Measurements from ENCODE around the gene NDE1.
"Not testable (repeated sequence)": the region's sequence is repeated elsewhere in the genome, so short reads cannot be mapped to it uniquely, and the experiment has no call there.

The NDE1 gene

DNA sequence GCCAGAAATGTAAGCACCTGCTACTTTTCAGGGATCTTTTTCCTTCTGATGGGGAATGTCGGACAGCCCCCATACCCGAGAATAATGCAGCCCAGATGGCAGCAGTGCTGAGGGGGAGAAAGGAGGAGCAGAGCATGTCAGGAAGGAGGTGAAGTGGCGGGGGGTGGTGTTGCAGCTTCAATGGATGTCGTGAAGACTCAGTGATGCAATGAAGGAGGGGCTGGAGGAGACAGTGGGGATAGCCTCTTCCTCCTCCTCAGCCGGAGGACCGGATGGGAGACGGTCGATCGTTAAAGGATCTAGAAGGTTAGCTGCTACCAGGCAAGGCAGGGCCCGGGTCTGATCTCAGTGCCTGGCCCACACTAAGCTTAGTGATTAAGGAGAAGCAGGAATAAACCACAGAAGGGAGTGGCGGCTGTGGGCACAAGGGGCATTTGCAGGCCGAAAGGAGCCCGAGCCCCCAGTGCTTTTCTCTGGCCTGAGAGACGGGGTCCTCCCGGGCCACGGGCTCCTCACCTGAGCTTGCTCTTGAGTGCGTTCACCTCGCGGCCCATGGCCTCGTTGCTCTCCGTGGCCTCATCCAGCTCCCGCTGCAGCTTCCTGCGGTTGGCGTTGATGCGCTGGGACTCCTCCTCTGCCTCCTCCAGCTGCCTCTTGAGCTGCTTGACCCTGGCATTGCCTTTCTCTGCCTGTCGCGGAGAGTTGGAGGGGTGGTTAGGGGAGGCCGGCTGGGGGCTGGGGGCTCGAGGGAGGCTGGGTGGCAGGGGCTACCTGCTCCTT, 64.5 kb downstream of the NDE1 start:
- DNase-seq (ENCODE audit: insufficient read length) (no peak), FAIRE-seq (no peak)
- no peak for TF ChIP-seq POLR2AphosphoS5 (IDR thresholded peaks at IDR 0.05; ENCODE audit: low read depth, low read length)
- TF ChIP-seq TAF1 (IDR thresholded peaks at IDR 0.05; ENCODE audit: borderline replicate concordance, low read depth, low read length) = no peak
- TF ChIP-seq POLR2A (IDR thresholded peaks at IDR 0.05; ENCODE audit: low read depth, low read length) = no peak

DNA sequence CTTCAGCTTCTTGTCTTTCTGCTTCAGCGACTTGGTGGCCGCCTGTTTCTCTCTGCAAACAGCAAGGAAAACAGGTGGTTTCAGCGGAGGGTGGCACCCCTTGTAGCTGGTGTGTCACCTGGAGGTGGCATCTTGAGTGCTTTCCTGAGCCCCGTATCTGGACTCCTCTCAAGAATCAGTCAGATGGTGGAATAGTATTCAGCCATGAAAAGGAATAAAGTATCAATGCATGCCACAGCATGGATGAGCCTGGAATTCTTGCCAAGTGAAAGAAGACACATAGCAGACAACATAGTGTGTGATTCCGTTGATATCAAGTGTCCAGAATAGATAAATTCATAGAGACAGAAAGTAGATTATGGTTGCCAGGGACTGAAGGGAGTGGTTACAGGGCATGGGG, 65.2 kb downstream of the NDE1 start:
- DNase-seq (ENCODE audit: insufficient read length) (no peak), FAIRE-seq (no peak)
- TF ChIP-seq POLR2A (IDR thresholded peaks at IDR 0.05; ENCODE audit: low read depth, low read length) = no peak
- TF ChIP-seq TAF1 (IDR thresholded peaks at IDR 0.05; ENCODE audit: borderline replicate concordance, low read depth, low read length) = no peak
- TF ChIP-seq POLR2AphosphoS5 (IDR thresholded peaks at IDR 0.05; ENCODE audit: low read depth, low read length) = no peak

DNA sequence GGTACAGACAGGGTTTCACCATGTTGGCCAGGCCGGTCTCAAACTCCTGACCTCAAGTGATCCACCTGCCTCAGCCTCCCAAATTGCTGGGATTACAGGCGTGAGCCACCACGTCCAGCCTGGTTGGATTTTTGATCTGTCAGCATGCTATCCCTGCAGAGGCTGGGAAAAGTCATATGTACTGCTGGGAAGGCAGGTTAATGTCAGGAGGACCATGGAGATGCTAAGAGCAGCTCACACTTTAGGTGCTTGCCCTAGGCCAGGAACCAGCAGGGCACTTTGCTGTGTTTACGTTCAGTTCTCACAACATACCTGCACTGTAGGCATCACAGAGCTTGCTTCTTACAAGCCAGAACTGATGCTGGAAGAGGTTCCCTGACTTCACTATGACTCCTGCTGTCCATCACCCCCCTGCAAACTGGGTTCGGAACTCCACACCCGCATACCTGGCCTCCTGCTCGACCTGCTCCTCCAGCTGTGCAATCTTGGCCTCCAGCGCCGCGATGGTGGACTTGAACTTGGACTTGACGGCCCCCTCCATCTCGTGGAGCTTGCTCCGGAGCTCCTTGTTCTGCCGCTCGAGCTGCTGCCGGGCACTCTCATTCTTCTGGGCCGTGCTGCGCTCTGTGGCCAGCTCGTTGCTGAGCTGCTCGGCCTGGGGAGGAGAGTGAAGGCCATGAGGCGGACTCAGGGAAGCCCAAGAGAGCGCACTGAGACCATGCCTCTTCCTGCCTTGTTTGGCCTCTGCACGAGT, 66.8 kb downstream of the NDE1 start:
- TF ChIP-seq POLR2A (IDR thresholded peaks at IDR 0.05; ENCODE audit: low read depth, low read length) (no peak), POLR2AphosphoS5 (IDR thresholded peaks at IDR 0.05; ENCODE audit: low read depth, low read length) (no peak), TAF1 (IDR thresholded peaks at IDR 0.05; ENCODE audit: borderline replicate concordance, low read depth, low read length) (no peak)
- FAIRE-seq (no peak), DNase-seq (ENCODE audit: insufficient read length) (no peak)

DNA sequence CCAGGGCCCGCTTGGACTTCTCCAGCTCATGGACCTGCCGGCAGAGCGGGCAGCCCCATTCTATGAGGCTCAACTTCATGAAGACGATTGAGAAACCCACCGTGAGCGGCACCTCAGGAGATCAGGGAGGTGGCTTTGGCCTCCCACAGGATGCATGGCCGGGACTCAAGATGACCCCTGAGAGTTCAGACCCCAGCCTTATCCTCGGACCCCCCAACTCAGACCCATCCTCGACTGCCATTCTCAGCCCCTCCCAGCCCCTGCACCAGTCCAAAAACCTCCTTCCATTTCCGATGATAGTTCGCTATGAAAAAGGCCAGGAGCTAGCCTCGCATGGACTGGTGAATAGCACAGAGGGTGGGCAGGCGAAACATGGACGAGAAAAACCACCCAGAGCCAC, 71.0 kb downstream of the NDE1 start:
- no peak for DNase-seq (ENCODE audit: insufficient read length)
- TF ChIP-seq POLR2A (IDR thresholded peaks at IDR 0.05; ENCODE audit: low read depth, low read length) (no peak), TAF1 (IDR thresholded peaks at IDR 0.05; ENCODE audit: borderline replicate concordance, low read depth, low read length) (no peak), POLR2AphosphoS5 (IDR thresholded peaks at IDR 0.05; ENCODE audit: low read depth, low read length) (no peak)
- FAIRE-seq = no peak

DNA sequence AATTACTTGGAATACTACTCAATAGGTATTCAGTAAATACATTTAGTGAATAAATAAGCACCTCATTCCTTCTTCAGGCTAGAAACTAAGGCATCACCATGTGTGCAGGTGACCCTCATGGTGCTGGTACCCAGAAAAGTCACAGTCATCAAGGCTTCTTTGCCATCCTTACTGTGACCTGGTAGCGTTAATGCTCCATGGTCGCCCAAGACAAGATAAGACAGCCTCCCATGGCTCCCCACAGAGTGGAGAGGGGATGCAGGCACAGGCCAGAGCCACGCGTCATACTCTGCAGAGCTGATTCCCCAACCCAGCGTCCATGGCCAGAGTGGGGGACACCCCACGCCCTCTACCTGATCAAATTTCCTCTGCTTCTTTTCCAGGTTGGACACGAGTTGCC, 73.8 kb downstream of the NDE1 start:
- no peak for DNase-seq (ENCODE audit: insufficient read length)

DNA sequence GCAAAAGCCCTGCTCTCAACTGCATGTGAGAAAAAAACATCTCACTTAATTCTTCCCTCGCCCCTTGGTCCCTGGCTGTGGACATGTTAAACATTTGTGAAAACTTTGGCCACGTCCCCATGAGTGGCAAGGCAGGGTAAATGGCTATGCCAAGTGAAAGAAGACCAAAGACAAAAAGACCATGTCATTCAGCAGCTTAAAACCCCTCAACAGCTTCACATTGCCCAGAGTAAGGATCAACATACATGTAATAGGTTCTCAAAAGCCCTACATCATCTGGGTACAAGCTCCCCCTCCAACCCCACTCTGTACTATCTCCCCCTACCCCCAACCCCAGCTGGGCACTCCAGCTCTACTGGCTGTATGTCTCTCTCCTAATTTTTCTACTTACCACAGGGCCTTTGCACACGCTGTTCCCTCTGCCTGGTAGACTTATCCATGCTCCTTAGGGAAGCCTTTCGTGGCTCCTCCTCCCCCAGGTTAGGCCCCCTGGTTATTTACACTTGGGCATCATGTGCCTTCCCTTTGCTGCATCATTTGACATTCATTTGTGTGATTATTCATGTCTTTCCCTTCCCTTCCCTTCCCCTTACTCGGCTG, 75.7 kb downstream of the NDE1 start:
- FAIRE-seq (no peak), DNase-seq (ENCODE audit: insufficient read length) (no peak)
- TF ChIP-seq TAF1 (IDR thresholded peaks at IDR 0.05; ENCODE audit: borderline replicate concordance, low read depth, low read length) (no peak), POLR2A (IDR thresholded peaks at IDR 0.05; ENCODE audit: low read depth, low read length) (no peak)

More for the DNA sequence above, 73.8 kb downstream of the NDE1 start:
- no peak for FAIRE-seq
- no peak for TF ChIP-seq TAF1 (IDR thresholded peaks at IDR 0.05; ENCODE audit: borderline replicate concordance, low read depth, low read length)
- no peak for TF ChIP-seq POLR2A (IDR thresholded peaks at IDR 0.05; ENCODE audit: low read depth, low read length)
- no peak for TF ChIP-seq POLR2AphosphoS5 (IDR thresholded peaks at IDR 0.05; ENCODE audit: low read depth, low read length)

GRCh38 chr16:15726715-15727114, 76.7 kb downstream of the NDE1 start:
- no peak for FAIRE-seq
- DNase-seq (ENCODE audit: insufficient read length) = no peak
- TF ChIP-seq TAF1 (IDR thresholded peaks at IDR 0.05; ENCODE audit: borderline replicate concordance, low read depth, low read length) (no peak), POLR2A (IDR thresholded peaks at IDR 0.05; ENCODE audit: low read depth, low read length) (no peak), POLR2AphosphoS5 (IDR thresholded peaks at IDR 0.05; ENCODE audit: low read depth, low read length) (no peak)

DNA sequence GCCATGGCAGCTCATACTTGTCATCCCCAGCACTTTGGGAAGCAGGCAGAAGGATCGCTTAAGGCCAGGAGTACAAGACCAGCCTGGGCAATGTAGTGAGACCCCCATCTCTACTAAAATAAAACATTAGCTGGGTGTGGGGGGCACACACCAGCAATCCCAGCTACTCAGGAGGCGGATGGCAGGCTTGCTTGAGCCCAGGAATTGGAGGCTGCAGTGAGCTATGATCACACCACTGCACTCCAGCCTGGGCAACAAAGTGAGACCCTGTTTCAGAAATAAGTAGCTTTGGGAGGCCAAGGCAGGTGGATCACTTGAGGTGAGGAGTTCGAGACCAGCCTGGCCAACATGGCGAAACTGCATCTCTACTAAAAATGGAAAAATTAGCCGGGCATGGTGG, 77.7 kb downstream of the NDE1 start:
- DNase-seq (ENCODE audit: insufficient read length); FAIRE-seq: not testable (repeated sequence)

DNA sequence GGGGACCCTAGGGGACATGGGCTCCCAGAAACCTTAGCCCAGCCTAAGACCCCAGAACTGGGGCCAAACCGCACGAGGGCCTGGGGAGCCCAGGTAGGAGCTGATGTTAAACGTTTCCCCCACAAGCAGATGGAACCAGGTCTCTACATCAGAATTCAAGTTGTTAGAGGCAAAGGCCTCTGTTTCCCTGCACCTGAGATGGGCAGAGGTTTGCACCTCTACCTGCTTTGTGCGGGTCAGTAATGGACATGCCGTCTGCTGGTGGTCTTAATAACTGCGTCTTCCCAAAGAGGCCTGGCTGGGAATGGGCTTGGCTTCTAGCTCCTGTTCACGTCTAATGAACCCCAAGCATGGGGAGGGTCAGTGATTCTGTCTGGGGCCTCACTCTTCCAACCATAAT, 79.1 kb downstream of the NDE1 start:
- FAIRE-seq (no peak), DNase-seq (ENCODE audit: insufficient read length) (no peak)
- TF ChIP-seq POLR2AphosphoS5 (IDR thresholded peaks at IDR 0.05; ENCODE audit: low read depth, low read length) = no peak
- TF ChIP-seq TAF1 (IDR thresholded peaks at IDR 0.05; ENCODE audit: borderline replicate concordance, low read depth, low read length) = no peak
- no peak for TF ChIP-seq POLR2A (IDR thresholded peaks at IDR 0.05; ENCODE audit: low read depth, low read length)

DNA sequence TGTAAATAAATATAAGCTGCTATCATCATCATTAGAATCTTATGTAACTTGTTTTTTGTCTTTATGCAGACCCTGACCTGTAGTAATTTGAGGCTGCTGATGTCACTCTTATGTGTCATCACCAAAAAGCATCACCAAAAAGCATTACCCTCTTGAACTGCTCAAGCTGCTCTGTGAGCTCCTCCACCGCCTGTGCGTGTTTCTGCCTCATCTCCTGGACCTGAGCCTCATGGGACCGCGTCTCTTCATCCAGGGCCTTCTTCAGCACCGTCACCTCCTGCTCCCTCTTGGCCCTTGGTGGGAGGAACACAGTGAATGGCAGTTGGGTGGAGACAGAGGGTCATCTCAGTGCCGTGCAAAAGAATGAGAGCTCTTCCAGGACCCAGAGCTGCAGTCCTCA, 82.4 kb downstream of the NDE1 start:
- FAIRE-seq (no peak), DNase-seq (ENCODE audit: insufficient read length) (no peak)
- TF ChIP-seq POLR2AphosphoS5 (IDR thresholded peaks at IDR 0.05; ENCODE audit: low read depth, low read length) = no peak
- TF ChIP-seq POLR2A (IDR thresholded peaks at IDR 0.05; ENCODE audit: low read depth, low read length) = no peak
- TF ChIP-seq TAF1 (IDR thresholded peaks at IDR 0.05; ENCODE audit: borderline replicate concordance, low read depth, low read length) = no peak

DNA sequence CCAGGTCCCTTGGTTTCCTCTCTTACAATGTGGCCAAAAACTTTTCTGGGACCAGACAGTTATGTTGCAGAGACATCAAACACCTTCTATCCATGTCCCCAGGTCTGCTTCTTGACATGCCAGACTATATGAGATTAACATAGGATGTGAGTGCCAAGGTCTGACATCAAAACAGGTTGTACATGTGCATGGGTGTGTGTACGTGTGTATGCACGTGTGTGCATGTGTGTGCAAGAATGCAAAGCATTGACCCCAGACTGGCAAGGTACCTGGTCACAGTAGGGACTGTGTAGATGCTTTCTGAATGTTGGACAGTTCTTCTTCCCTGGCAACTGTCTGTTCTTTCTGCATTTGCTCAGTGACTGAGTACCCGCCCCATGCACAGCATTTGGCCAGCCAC, 85.6 kb downstream of the NDE1 start:
- DNase-seq (ENCODE audit: insufficient read length) (no peak), FAIRE-seq (no peak)
- no peak for TF ChIP-seq TAF1 (IDR thresholded peaks at IDR 0.05; ENCODE audit: borderline replicate concordance, low read depth, low read length)
- TF ChIP-seq POLR2A (IDR thresholded peaks at IDR 0.05; ENCODE audit: low read depth, low read length) = no peak
- TF ChIP-seq POLR2AphosphoS5 (IDR thresholded peaks at IDR 0.05; ENCODE audit: low read depth, low read length) = no peak

- DNase-seq (ENCODE audit: insufficient read length) (no peak), FAIRE-seq (no peak)
- no peak for TF ChIP-seq POLR2A (IDR thresholded peaks at IDR 0.05; ENCODE audit: low read depth, low read length)
- no peak for TF ChIP-seq TAF1 (IDR thresholded peaks at IDR 0.05; ENCODE audit: borderline replicate concordance, low read depth, low read length)
- TF ChIP-seq POLR2AphosphoS5 (IDR thresholded peaks at IDR 0.05; ENCODE audit: low read depth, low read length) = no peak
Measured at GRCh38 chr16:15736529-15736928, 86.5 kb downstream of the NDE1 start.

Measured in GM12892 (cell line).